ENCODE measurements around the gene DSCAML1.

Gene DSCAML1

DNA sequence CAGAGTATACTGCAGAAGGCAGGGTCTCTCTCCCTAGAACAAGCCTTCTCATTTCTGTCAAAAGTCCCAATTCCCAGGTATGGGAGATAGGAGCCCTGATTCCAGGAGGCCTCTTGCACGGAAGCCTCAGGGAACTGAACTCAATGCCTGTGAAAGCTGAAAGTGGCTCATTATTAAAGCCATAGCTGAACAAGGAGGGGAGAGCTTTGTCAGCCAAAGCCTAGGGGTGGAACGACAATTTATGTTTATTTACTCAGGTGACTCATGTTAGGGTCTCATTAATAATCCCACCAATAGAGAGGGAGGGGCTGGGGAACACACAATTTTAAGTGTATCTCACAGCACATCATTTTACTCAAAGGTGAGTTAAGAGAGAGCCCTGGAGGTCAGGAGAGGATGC lies 44.9 kb downstream of the DSCAML1 start:
- DNase-seq: no peak

DNA sequence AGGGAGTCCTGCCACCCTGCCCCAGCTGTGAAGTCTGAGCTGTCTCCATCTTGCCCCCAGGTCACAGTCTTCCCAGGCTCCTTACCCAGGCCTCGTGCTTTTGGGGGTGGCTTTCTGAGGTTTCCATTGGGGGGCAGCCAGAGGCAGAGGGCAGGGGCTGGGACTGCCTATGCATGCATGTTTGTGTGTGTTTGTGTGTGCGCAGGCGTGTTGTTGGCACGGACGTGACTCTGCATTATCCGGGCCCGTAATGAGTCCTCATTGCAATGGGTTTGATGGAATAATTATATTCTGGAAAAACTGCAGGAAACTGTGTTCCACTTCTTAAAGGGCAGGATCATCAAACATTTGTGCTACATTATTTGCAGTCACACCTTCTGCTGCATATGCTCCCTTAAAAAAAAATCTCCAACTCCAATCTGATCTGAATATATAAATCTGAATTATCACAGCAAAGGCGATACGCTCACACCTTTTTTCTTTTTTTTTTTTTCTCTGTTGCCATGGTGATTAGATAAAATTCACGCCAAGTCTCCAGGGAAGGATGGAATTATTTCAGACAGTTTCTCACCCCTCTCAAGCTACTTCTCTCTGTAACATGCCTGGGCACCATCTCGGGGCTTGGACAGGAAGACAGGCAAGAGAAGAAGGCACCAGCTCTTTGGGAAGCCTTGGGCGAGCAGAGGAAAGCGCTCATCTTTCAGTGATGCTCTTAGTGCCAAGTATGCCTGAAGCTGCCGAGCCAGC lies 45.9 kb downstream of the DSCAML1 start:
- no peak for DNase-seq

DNA sequence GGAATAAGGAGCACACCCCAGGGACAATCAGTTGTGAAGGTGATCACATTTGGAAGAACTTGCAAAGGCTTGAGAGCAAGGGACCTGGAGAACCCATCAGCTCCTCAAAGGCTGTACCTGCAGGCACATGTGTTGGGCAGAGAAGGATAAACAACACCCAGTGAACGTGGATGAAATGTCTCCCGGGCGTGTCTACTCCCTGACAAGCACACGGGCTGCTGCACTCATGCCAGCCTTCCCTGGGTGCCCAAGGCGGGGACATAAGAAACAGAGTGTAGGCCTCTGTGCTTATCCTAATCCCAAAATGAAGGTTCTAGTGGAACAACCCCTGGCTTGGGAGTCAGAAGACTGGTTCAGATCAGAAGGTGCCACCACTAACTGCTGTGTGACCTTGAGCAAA lies 46.7 kb downstream of the DSCAML1 start:
- DNase-seq: no peak

DNA sequence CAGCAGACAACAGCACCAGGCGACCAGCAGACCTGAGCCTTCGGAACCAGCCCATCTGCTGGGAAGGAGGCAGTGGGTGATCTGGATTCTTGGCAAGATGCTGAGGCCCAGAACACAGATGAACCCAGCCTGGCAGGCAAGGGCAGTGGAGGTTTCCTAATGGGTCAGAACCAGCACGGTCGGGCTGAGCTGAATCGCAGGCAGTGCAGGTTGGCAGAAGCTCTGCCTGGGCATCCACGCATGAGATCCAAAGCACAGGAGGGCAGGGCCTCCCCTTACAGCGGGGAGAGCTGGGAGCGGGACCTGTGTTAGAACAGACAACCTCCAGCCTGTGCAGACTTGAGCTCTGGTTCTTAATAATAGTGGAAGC lies 47.5 kb downstream of the DSCAML1 start:
- no peak for DNase-seq

DNA sequence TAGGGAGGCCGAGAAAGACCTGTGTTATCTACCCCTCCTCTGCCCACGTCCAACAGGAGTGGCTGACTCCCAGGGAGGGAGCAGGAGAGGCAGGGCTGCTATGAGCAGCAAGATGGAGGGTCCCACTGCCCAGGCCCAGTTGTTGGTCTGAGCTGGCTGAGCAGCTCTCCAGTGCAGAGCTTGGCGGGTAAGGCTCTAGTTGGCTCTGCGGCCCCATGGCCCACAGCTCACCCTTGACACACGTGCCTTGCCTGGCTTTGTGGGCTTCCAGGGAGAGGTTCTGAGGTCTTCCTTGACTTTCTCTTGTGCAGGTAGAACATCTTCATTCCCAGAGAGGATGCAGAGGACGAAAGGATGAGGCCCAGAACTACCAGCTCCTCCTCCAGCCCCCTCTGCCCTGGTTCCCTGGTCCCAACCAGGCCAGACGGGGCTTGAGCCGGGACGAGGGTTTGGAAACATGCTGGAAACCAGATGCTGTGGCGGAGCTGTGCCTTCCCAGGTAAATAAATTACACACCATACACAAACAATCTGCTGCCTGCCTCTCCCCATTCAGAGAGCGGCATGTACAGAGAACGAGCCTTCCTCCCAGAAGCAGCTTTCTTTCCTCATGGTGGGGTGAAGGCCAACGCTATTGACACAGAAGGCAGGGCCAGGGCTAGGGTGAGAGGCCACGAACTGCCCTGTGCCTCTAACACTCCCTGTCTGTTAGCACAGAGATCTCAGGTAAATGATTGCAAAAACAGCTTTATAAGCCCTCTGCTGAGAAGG lies 48.1 kb downstream of the DSCAML1 start:
- DNase-seq: no peak

DNA sequence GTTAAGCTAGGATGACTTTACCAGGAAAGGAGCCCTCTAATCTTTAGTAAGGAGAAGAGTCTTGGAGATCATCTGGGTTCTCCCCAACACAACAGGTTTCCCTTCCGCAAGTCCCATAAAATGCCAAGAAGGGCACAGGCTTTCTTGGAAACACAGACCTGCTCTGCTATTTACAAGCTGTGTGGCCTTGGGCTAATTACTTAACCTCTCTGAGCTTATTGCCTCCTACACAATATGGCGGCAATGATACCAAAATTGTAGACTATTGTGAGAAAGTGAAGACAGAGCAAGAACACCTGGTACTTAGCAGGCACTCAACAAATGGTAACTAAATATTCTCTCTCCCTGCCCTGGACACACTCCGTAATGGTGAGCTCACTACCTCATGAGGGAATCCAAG lies 49.1 kb downstream of the DSCAML1 start:
- no peak for DNase-seq

DNA sequence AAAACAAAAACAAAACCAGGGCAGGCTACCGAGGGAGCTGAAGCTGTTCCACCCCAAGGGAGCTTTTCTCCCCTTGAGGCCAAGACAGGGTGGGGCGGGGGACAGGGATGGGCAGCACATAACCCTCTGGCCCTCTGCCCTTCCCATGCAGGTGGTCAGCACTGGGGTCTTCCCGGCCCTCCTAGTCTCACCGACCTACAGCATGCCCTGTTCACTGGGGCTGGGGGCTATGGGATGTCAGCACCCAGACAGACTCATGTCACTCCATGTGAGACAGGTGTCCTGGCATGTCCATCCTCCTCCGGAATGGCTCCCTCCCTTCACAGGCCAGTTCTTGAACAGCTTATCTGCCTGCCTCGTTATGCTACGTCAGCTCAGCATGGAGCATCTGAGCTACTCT lies 51.7 kb downstream of the DSCAML1 start:
- no peak for DNase-seq

DNA sequence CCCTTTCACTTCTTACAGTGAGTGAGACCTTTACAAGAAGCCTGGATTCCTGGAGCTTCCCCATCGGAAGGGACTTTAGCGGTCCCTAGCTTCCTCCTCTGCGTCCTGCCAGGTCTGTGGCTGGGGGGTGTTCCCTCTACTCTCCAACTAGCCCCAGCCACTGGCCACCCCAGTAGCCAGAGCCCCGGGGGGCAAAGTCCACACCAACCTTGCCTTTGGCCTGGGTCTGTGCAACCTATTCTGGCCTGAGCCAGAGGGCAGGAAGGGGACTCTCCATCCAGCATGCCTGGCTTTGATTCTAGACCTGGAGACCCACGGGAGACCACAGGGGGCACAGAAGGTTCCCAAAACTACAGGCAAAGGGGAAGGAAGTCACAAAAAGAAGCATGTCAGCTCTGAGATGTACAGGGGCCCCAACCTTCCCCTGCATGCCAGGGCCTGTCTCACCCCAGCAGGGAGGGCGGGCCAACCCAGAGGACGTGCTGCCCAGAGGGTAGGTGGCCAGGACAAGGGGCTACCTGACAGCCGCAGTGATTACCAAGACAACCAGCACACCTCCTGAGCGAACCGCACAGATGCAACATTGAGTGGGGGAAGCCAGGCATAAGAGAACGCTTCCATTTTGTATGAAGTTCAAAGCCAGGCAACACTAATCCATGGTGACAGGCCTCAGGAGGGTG lies 52.4 kb downstream of the DSCAML1 start:
- no peak for DNase-seq

DNA sequence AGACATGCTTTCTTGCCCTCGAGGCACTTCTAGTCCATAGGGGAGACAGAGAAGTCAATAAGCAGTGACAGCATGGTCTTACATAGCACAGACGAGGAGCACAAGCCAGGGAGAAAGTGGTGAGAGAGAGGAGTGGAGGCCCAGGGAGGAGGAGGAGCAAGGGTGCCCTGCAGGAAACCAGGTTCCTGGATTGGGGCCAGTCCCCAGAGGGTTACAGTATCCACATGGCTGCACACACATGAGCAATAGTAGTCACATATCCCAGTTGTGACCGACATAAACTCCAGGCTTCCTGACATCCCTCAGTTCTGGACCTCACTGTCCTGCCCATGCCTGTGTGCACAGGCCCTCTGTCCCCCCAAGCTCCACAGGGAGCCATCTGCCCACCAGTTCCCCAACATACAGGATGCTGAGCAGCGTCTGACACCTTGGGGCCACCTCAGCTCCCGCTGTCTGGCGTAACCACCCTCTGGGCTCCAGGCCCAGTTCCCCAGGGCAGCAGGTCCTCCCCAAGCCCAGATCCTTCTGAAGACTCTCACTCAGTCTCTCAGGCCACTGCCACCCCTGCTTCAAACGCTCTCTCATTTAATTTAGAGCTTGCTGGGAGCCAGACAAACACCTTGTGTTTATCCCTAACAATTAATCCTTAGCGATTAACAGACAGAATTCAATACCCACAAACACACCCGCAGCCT lies 53.7 kb downstream of the DSCAML1 start:
- no peak for DNase-seq

DNA sequence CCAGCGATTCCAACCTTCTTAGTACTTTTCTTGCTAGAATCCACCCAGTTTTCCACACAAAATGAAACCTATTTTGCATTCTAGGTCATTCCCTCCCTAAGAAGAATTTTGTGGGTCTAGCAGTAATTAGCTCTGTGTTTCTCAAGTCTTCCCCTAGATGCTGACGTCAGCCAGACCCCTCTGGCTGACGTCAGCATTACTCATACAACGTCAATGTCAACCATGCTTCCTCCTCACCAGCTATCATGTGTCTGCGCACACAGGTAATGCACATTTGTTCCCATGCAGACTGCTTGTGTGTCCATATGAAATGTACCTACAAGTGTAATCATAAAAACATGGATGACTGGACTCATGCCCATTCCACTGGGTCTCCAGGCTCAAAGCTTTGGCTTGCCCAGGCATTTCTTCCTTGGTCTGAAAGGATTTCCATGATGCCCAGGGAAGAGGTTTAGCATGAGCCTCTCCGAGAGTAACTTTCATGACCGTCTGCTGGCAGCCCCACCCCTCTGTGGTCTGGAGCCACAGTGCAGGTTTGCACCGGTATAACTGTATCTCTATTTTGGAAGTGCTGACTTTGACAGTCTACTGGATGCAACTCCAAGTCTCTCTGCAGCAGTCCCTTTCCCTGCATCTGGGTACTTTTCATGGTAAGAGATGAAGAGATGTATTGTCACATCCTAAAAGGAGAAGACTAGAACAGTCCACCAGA lies 58.6 kb downstream of the DSCAML1 start:
- no peak for DNase-seq

DNA sequence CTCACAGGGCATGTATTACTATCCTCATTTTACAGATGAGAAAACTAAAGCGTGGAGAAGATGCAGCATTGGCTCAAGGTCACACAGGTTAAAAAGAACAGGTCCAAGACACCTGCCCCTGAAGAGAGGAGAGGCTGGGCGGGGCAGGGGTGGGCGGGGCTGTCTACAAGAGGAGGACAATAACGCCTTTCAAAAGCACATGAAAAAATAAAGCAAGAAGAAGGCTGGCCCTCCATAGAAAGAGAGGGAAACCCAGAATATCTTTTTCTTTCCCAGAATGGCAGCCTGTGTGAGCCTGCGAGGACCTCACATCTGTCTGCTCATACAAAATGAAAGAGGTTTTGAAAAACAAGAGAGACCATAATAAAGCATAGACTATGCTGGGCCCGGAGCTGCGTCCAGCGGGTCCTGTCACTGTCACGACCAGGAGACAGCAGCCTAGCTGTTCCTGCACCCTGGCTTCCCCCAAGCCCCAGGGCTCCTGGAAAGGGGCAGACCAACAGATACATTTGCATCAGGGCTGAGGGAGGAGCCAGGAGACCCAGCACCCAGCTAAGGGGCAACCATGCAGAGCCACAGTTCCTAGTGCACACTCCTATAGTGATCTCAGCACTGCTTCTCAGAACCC lies 61.6 kb downstream of the DSCAML1 start:
- no peak for DNase-seq

DNA sequence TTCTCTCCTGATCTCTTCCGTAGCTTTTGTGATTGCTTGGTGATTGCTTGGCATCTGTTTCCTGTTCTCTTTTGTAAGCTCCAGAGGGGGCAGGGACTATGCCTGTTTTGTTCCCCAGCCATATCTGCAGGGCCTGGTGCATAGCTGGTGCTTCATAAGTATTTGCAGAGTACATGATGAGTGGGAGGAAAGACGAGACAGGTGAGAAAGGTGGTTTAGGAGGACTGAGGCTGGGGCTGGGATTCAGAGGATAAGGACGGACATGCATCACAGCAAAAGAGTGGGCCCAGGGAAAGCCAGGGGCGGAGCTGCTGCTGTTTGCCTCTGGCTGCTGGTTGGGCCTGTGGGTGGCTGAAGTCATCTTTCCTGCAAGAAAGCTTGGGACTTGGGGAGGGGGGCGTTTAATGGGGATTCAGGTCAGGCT lies 62.4 kb downstream of the DSCAML1 start:
- no peak for DNase-seq

DNA sequence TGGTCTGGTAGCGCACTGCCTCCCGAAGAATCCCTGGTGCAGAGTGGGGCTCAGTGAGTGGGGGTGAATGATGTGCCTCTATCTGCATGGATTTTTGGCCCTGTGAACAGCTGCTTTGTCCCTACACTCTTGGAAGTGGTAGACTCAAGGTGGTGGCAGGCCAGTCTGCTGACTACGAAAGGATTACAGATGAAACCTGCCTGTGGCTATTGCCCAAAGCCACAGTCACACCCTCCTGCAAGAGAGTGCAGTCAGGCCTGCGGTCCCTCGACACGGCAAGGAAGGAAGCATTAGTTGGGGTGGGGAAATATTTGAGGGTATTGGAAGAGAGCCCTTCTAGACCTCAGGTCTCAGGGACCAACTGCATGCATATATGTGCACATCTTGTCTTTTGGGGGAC lies 63.7 kb downstream of the DSCAML1 start:
- no peak for DNase-seq

DNA sequence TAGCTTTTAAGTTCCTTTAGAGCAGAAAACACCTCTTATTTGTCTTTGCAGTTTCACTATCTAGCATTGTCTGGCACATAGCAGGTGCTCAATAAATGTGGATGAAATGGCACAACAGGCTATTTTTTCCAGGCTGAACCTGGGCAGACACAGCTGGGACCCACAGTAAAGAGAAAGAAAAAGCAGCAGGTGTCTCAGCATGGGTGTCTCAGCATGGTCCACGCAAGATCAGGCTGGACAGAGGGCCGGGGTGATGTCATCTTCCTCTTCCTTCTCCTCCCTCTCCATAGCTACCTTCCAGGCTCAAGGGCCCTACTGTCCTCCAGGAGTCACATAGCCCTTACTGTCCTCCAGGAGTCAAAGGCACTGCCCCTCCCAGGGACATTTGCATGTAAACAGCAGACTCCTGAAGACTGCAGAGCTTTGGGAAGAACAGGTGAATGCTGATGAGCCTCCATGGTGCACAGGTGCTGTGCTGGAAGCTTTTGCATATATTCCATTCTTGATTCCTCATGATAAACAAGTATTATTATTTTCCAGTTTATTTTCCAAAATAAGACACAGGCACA lies 65.2 kb downstream of the DSCAML1 start:
- no peak for DNase-seq

DNA sequence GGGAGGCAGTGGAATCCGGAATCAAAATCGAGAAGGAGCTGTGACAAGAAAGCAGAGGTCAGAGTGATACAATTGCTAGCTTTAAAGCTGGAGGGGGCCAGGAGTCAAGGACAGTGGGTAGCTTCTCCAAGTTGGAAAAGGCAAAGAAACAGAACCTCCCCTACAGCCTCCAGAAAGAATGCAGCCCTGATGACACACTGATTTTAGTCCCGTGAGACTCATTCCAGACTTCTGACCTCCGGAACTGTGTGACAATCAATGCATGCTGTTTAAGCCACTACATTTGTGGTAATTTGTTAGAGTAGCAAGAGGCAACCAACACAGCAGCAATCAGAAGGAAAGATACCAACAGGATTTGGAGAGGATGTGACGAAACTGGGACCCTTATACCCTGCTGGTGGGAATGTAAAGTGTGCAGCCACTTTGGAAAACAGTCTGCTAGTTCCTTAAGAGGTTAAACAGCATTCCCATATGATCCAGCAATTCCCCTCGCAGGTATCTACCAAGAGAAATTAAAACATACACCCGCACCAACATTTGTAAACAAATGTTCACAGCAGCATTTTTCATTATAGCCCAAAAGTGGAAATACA lies 66.7 kb downstream of the DSCAML1 start:
- DNase-seq: no peak

DNA sequence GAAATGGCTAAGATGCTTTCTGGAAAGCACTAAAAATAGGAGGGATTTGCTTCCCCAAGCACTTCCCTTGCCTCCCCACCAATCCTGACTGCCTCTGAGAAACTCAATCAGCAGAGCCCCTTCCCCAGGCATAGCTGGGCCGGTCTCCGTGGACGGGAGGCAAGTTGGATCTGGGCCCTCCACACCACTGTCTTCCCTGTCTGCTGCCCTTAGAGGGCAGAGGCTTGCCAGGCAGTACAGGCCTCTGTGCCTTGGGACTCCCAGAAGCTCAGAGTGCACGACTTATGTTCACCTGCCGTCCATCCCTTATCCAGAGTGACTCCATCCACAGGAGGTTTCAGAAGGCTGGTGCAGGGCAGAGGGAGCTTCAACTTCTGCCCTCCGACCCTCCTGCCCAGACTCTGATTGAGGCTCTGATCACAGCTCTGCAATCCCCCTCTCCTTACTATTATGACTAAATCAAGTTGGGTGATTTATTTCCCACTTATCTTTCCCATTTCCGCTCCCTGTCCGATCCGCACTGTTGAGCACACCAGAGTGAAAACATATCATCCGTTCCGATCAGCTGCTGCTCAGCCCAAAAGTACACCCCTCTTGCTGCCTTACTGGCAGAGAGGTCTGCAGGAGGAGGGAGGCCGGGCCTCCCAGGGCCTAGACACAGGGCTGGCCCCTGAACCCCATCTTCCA lies 71.8 kb downstream of the DSCAML1 start:
- no peak for DNase-seq

DNA sequence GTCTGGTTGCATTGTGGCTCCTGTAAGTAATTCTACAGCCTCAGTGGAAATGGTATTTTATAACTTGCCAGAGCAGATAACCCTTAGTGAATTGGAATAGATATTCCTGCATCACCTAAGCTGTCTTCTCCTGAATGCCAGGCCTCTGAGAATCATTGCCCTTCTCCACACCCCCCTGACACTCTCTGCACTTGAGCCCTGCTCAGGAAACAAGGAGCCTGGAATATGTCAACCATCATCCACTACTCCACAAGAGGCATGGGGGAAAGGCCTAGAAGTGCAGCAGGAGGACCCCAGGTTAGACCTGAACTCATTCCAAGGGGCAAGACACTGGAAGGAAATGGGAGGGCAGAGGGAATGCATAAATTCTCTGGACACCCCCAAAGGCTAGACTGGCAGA lies 72.4 kb downstream of the DSCAML1 start:
- DNase-seq: no peak

DNA sequence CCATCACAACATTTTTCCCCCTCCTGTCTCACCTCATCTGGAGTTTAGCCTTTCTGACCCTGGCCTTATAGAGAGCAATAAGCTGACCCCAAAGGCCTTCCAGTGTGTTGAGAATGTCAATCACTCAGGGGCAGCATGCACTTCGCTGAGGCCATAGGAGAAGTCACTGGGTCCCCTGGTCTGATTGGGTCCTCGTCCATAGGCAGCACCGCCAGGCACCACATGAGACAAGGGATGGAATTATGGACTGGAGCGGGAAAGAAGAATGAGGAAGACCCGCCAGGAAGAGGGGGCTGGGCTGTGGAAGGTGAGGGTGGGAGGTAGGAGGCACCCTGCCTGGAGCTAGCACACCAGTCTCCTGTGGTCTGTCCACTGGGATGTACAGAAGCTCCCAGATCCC lies 72.9 kb downstream of the DSCAML1 start:
- no peak for DNase-seq

DNA sequence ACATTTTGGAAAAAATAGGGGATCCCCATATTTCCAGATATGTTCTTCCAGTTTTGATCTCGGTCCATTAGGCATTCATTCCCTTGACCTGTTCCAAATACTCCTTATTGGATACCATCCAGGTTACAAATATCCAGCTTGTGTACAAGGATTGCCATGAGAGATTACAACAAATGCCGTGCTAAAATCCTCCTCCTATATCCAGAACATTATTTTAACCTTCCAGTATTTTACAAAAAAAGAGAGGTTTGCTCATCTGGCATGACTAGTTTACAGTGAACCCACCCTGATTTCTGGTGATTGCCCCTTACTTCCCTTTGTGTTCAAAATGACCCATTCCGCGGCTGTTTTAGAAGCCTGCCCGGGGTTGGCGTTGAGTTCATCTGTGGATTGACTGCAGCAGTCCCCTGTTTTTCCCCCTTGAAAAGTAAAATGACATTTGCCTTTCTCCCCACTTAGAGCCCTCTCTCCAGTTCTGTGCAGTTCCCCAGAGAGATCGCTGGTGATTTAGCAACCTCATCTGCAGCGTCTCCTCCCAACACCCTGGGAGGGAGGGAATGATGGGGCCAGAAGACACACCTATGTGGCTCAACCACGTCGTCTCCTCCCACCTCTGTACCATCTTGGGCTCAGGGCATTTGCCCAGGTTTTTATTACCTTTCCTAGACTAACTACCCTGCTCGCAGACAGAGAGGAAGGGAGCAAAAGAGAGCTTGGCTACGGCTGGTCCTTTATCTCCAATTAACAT lies 73.6 kb downstream of the DSCAML1 start:
- peak in 1 of 2 experiments; percentile 20 for DNase-seq

DNA sequence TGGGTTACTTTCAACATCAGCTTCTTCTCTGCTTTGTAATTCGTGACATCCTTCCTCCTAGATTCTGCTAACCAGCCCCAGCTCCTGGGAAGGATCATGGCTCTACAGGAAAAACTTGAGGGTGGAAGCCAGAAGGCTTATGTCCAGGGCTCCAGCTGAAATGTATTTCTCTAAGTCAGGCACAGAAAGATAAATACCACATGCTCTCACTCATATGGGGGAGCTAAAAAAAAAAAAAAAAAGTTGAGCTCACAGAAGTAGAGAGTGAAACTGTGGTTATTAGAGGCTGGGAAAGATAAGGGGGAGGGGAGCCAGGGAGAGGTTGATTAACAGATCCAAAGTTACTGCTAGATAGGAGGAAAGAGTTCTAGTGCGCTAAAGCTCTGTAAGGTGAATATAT lies 74.9 kb downstream of the DSCAML1 start:
- DNase-seq: peak in 1 of 2 experiments; percentile 8
